A673 (cell line): ENCODE results near the gene SUV39H2.

Experiments
- CTCF ChIP-seq: fragments of 300-800, 200-600 bp; sonication (generic); conservative IDR thresholded peaks from 2 replicates; pipeline ENCODE4 v1.5.1; 2017; ENCODE audit warnings: low read depth, mild to moderate bottlenecking, antibody characterized with exemption, low read length, moderate library complexity, mixed read lengths
- EZH2 ChIP-seq: fragments of 200-600 bp; sonication (generic); IDR thresholded peaks from 2 replicates; pipeline ENCODE4 v1.6.1; 2017; ENCODE audit warnings: borderline replicate concordance, low read depth, mild to moderate bottlenecking, mixed read lengths, antibody characterized with exemption, low read length; ENCODE audit not compliant: poor library complexity, severe bottlenecking

GRCh38 chr10:14876764-14877163 is 1.9 kb upstream of the SUV39H2 start:
- TF ChIP-seq CTCF (no peak), EZH2 (no peak)
